ENCODE data around the gene ROR2.

DNA sequence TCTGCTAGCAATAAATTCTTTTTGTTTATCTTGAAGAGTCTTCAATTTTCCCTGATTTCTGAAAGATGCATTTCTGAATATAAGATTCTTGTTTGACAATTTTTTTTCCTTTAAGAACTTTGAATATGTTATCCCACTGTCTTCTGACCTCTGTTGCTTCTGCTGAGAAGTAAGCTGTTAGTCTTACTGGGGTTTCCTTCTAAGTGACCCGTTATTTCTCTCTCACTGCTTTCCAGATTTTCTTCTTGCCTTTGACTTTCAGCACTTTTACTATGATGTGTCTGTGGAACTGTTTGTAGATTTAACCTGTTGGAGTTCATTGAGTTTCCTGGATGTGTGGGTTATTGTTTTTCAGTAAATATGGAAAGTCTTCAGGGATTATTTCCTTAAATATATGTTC lies 321.1 kb downstream of the ROR2 start:
- no peak for TF ChIP-seq POLR2AphosphoS5 (IDR thresholded peaks at IDR 0.05)
- TF ChIP-seq, protein P1, sequence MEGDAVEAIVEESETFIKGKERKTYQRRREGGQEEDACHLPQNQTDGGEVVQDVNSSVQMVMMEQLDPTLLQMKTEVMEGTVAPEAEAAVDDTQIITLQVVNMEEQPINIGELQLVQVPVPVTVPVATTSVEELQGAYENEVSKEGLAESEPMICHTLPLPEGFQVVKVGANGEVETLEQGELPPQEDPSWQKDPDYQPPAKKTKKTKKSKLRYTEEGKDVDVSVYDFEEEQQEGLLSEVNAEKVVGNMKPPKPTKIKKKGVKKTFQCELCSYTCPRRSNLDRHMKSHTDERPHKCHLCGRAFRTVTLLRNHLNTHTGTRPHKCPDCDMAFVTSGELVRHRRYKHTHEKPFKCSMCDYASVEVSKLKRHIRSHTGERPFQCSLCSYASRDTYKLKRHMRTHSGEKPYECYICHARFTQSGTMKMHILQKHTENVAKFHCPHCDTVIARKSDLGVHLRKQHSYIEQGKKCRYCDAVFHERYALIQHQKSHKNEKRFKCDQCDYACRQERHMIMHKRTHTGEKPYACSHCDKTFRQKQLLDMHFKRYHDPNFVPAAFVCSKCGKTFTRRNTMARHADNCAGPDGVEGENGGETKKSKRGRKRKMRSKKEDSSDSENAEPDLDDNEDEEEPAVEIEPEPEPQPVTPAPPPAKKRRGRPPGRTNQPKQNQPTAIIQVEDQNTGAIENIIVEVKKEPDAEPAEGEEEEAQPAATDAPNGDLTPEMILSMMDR (IDR thresholded peaks at IDR 0.05), result no peak
